Measurements from ENCODE around the gene MYOZ3. TPM values are rescaled to one million over a fixed set of nuclear protein-coding genes. Genes with fewer than 3 reads are reported as not detected.

Gene MYOZ3
- polyA plus RNA-seq, 1 experiment: 0.51 TPM

DNA sequence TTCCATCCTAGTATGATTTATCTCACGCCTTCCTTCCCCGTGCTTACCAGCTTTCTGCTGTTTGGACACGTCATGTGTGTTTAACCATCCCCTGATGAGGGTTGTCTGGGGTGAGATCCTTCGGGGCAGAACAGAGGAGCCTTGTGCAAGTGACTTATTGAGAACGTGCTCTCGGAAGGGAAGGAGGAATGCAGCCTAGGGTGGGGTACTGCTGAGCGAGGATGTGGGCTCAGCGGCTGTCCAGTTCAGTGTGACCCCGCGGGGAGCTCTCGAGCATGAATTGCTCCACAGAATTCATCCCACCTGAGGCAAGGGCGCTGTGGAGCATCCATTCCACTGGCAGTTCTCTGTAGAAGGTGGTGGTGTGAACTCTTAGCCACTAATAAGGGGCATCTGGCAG, 4.0 kb downstream of the MYOZ3 start:
- Histone ChIP-seq H3K4me3 (ENCODE audit: low read depth, low read length) (no peak overlapping the region), H3K27ac (ENCODE audit: low read depth, low read length) (no peak overlapping the region), H3K9me3 (ENCODE audit: control insufficient read depth, insufficient read depth, low read length) (no peaks in the 10 kb centered on the region), H3K27me3 (ENCODE audit: control insufficient read depth, insufficient read depth, low read length) (peaks cover 22% of the 10 kb centered on the region)
- CTCF ChIA-PET: interaction anchor here (1.0 kb wide), 1 partner anchor 103 kb away, joined by 3 read pairs; no protein-coding TSS in a partner anchor
- no peak for DNase-seq (ENCODE audit: low read depth, low spot score)
- POLR2A ChIA-PET: interaction anchor here (0.9 kb wide), 1 partner anchor 27 kb away, joined by 3 read pairs; no protein-coding TSS in a partner anchor
- TF ChIP-seq CTCF (IDR thresholded peaks at IDR 0.05; ENCODE audit: low read depth, low read length): no peak

DNA sequence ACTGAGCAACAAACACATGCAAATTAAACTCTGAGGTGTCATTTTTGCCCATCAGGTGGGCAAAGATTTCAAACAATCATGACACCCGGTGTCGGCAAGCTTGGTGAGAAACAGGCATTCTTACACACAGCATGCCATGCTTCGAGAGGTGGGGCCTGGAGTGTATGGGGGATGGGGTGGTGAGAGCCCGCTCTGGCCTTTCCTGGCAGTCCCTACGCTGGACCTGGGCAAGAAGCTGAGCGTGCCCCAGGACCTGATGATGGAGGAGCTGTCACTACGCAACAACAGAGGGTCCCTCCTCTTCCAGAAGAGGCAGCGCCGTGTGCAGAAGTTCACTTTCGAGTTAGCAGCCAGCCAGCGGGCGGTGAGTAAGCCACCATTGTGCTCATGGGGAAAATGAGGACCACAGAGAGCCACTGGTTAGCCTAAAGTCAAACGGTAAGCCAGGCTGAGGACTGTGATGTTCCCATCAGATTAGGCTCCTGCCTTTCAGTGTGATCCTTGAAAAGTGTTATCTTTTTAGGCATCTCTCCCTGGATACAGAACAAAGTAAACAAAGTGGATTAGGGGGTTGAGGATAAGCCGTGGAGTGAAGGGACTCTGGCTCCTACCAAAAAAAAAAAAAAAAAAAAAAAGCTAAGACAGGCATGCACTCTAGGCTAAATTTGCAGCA, 9.4 kb downstream of the MYOZ3 start:
- H3K9me3 ChIP-seq (ENCODE audit: control insufficient read depth, insufficient read depth, low read length): no peaks in the 10 kb centered on the region
- no peak overlapping the region for H3K4me3 ChIP-seq (ENCODE audit: low read depth, low read length)
- TF ChIP-seq CTCF (IDR thresholded peaks at IDR 0.05; ENCODE audit: low read depth, low read length): no peak
- DNase-seq (ENCODE audit: low read depth, low spot score): no peak
- ChIA-PET CTCF (interaction anchor here (0.6 to 1.2 kb wide), 3 partner anchors 20 to 109 kb away, joined by 3 to 5 read pairs (median 3); no protein-coding TSS in a partner anchor), POLR2A (no interaction called here)
- peaks cover 14% of the 10 kb centered on the region for H3K27me3 ChIP-seq (ENCODE audit: control insufficient read depth, insufficient read depth, low read length)
- H3K27ac ChIP-seq (ENCODE audit: low read depth, low read length): no peak overlapping the region

DNA sequence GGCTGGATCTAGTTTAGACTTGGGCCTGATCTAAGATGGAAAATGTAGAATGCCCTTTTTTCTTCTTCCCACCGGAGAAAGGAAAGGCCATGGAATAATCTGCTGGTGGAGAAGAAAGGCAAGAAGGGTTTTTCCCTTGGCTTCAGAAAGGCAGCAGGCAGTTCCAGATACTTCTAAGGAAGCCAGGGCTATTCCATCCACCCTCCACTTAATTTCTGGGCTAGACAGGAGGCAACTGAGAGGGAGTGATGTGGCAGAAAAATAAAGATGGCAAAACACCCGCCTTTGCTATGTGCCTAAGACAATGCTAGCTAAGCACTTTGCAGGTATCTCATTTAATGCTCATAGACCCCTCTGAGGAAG, 9.9 kb downstream of the MYOZ3 start:
- TF ChIP-seq CTCF (IDR thresholded peaks at IDR 0.05; ENCODE audit: low read depth, low read length): no peak
- Histone ChIP-seq H3K27ac (ENCODE audit: low read depth, low read length) (no peak overlapping the region), H3K4me3 (ENCODE audit: low read depth, low read length) (no peak overlapping the region), H3K27me3 (ENCODE audit: control insufficient read depth, insufficient read depth, low read length) (peaks cover 14% of the 10 kb centered on the region), H3K9me3 (ENCODE audit: control insufficient read depth, insufficient read depth, low read length) (no peaks in the 10 kb centered on the region)
- CTCF ChIA-PET: interaction anchor here (0.6 to 1.2 kb wide), 3 partner anchors 19 to 110 kb away, joined by 3 to 5 read pairs (median 3); no protein-coding TSS in a partner anchor
- no peak for DNase-seq (ENCODE audit: low read depth, low spot score)
- POLR2A ChIA-PET: no interaction called here

DNA sequence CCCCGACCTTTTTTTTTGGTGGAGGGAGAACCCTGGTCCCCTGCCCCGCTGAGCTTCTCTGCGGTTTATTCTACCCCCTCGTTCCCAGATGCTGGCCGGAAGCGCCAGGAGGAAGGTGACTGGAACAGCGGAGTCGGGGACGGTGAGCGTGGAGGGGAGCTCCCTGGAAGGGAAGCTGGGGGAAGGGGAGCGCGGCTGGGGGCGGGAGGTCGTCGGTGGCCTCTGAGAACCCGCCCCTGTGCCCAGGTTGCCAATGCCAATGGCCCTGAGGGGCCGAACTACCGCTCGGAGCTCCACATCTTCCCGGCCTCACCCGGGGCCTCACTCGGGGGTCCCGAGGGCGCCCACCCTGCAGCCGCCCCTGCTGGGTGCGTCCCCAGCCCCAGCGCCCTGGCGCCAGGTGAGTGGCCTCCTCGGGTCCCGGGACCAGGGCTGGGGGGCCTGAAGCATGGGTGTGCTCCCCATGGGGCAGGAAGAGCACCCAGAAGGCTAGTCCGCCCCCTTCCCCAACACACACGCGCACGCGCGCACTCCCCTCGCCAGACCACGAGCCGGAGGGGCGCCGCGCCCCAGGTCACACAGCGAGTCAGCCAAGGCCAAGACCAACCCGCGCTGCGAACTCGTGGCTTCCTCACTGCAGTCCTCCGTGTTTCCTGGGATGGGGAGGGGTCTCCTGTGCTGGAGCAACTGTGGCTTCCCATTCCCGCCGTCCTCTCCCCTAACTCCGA, 10.6 kb downstream of the MYOZ3 start:
- Histone ChIP-seq H3K4me3 (ENCODE audit: low read depth, low read length) (peak overlapping the region; percentile 62), H3K27ac (ENCODE audit: low read depth, low read length) (no peak overlapping the region), H3K9me3 (ENCODE audit: control insufficient read depth, insufficient read depth, low read length) (no peaks in the 10 kb centered on the region), H3K27me3 (ENCODE audit: control insufficient read depth, insufficient read depth, low read length) (peaks cover 14% of the 10 kb centered on the region)
- DNase-seq (ENCODE audit: low read depth, low spot score): no peak
- ChIA-PET CTCF (interaction anchor here (1.2 kb wide), 1 partner anchor 26 kb away, joined by 5 read pairs; no protein-coding TSS in a partner anchor), POLR2A (no interaction called here)
- TF ChIP-seq CTCF (IDR thresholded peaks at IDR 0.05; ENCODE audit: low read depth, low read length): no peak

Data from AG04450 (cell line).